ENCODE measurements around the gene KDM4B.

Gene KDM4B

DNA sequence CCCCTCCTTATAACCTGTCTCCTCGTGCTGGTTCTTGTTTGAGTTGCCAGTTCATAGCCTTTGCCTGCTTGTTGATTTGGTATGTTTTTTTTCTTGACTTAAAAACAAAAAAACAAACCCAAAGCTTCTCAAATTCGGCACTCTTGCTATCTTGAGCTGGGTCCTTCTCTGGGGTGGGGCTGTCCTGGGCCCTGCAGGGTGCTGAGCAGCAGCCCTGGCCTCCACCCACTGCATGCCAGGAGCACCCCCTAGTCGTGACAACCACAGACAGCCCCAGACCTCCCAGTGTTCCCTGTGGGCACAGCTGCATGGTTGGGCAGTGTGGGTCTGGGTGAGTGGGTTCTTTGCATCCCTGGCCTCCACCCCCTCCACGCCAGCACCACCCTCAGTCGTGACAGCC lies 27.8 kb downstream of the KDM4B start:
- DNase-seq (ENCODE audit: extremely low read depth, low read depth): no peak
- TF ChIP-seq, protein P1, sequence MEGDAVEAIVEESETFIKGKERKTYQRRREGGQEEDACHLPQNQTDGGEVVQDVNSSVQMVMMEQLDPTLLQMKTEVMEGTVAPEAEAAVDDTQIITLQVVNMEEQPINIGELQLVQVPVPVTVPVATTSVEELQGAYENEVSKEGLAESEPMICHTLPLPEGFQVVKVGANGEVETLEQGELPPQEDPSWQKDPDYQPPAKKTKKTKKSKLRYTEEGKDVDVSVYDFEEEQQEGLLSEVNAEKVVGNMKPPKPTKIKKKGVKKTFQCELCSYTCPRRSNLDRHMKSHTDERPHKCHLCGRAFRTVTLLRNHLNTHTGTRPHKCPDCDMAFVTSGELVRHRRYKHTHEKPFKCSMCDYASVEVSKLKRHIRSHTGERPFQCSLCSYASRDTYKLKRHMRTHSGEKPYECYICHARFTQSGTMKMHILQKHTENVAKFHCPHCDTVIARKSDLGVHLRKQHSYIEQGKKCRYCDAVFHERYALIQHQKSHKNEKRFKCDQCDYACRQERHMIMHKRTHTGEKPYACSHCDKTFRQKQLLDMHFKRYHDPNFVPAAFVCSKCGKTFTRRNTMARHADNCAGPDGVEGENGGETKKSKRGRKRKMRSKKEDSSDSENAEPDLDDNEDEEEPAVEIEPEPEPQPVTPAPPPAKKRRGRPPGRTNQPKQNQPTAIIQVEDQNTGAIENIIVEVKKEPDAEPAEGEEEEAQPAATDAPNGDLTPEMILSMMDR (IDR thresholded peaks at IDR 0.05; ENCODE audit: low read depth, low read length): no peak

DNA sequence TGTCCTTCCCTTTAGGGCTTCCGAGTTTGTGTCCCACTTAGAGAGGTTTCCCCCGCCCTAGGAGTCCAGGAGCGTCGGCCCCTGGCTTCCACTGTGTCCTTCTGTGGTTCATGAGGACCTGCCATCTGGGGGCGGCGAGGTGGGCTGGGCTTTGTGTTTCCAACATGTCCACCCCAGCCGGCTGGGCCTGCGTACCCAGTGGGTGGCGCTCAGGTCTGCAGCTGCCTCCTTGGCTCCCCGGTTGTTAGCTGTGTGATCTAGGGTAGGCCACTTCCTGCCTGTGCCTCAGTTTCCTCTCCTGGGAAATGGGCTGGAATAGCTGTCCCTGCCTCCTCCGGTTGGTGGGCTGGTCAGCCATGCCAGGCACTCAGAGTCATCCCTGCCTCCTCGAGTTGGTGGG lies 28.4 kb downstream of the KDM4B start:
- DNase-seq (ENCODE audit: extremely low read depth, low read depth): no peak
- TF ChIP-seq, protein P1 (IDR thresholded peaks at IDR 0.05; ENCODE audit: low read depth, low read length): no peak

DNA sequence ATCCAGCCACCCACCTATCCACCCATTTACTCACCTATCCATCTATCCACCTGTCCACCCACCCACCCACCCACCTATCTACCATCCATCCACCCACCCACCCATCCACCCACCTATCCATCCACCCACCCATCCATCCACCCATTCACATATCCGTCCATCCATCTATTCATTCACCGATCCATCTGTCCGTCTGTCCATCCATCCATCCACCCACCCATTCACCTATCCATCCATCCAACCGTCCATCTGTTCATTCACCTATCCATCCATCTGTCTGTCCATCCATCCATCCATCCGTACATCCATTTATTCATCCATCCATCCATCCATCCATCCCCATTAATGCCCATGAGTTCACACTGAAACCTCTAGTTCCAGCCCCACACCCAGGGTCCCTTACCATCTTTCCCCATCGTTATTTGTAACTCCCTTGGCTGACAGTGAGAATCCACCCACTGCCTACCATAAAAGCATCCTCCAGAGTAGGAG lies 31.3 kb downstream of the KDM4B start:
- TF ChIP-seq, protein P1 (IDR thresholded peaks at IDR 0.05; ENCODE audit: low read depth, low read length): no peak
- DNase-seq (ENCODE audit: extremely low read depth, low read depth): no peak

DNA sequence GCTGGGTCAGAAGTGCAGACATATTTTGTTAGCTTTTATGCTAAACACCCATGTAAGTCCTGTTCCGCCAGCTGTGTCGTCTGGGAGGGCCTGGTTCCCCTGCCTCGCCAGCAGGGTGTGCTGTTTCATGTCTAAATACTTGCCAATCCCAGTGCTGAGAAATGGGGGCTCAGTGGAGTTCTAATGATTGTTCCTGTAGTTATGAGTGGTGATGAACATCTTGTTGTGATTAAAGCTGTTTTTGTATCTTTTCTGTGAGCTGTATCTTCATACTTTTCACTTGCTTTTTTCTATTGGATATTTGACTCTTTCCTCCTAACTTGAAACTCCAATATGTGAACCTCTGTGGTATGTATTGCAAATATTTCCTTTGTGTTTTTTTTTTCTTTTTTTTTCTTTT lies 32.7 kb downstream of the KDM4B start:
- peak; percentile 79 for DNase-seq (ENCODE audit: extremely low read depth, low read depth)
- TF ChIP-seq, protein P1 (IDR thresholded peaks at IDR 0.05; ENCODE audit: low read depth, low read length): peak; percentile 84

DNA sequence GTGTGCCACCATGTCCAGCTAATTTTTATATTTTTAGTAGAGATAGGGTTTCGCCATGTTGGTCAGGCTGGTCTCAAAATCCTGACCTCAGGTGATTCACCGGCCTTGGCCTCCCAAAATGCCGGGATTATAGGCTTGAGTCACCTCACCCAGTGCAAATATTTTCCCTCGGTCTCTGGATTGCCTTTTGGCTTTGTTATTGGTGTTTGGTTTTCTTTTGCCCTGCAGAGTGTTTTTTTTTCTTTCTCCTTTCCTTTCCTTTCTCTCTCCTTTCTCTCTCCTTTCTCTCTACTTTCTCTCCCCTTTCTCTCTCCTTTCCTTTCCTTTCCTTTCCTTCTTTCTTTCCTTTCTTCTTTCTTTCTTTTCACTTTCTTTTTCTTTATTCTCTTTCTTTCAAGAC lies 33.2 kb downstream of the KDM4B start:
- no peak for DNase-seq (ENCODE audit: extremely low read depth, low read depth)
- TF ChIP-seq, protein P1 (IDR thresholded peaks at IDR 0.05; ENCODE audit: low read depth, low read length): no peak

DNA sequence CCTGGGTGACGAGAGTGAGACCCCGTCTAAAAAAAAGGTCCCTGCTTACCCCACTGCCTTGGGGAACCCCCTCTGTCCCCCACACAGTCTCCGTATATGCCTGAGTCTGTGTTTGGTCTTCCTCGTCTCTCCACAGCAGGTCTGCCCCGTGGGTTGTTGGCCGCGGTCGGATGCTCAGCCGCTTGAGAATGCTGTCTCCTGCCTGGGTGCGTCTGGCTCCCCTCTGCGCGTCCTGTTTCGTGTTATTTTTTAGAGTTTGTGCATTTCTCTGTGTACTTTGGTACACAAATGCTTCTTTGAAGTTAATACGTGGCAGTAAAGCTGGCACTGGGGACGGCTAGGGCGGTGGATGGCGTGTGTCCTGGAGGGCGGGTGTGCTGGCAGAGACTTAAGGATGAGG lies 34.9 kb downstream of the KDM4B start:
- no peak for DNase-seq (ENCODE audit: extremely low read depth, low read depth)
- TF ChIP-seq, protein P1 (IDR thresholded peaks at IDR 0.05; ENCODE audit: low read depth, low read length): no peak

DNA sequence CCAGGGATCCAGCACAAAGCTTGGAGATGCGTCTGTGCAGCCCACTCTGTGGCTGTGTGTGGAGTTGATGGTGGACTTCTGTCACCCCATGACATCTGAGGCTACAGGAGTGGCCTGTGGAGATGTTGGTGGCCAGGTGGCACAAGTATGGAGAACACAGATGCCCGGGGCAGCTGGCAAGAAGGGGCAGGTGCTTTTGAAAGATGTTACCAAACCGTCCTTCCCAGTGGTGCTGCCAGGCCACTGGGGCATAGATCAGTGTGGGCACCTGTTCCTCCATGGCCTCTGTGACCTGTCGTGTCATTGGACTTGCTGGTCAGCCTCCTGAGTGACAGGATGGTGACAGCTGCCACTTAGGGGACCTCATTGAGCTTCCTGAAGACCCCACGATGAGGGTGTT lies 36.2 kb downstream of the KDM4B start:
- DNase-seq (ENCODE audit: extremely low read depth, low read depth): no peak
- TF ChIP-seq, protein P1 (IDR thresholded peaks at IDR 0.05; ENCODE audit: low read depth, low read length): no peak

All from AG09319 (cell line).